ENCODE data around the gene CPA1.

The CPA1 gene

DNA sequence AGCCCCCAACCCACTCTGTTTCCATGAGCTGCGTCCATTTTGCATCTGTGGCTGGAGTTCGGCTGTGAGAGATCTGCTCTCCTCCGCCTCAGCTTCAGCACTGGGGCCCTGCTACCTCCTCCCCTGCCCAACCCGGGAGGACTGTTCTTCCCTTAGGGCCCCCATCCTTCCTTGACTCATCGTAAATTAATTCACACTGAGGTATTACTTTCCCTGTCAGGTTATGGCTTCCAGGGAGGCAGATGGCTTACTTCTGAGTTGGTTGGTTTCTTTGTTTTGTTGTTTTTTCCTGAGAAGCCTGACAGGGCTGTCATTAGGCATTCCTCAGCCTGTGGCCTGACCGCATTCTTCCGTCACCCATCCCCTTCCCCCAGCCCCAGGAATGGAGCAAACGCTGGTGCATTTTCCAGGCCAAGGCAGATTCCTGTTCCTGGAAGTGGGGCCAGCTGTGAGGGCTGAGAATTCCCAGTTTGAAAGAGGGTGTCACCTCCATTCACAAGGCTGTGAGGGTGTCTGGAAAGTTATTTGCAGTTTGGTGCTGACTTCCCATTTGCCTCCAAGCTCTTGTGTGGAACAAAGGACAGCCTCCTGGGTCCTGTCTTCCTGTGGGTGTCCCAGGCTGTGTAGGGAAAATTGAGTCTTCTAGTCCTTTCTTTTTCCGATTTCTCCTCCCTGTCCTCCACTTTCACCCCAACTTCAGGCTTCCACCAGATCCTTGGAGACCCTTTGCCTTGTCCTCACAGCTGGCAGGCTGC, 24.0 kb upstream of the CPA1 start:
- DNase-seq (ENCODE audit: low read depth in 2 of 2), result peak; percentile 99

DNA sequence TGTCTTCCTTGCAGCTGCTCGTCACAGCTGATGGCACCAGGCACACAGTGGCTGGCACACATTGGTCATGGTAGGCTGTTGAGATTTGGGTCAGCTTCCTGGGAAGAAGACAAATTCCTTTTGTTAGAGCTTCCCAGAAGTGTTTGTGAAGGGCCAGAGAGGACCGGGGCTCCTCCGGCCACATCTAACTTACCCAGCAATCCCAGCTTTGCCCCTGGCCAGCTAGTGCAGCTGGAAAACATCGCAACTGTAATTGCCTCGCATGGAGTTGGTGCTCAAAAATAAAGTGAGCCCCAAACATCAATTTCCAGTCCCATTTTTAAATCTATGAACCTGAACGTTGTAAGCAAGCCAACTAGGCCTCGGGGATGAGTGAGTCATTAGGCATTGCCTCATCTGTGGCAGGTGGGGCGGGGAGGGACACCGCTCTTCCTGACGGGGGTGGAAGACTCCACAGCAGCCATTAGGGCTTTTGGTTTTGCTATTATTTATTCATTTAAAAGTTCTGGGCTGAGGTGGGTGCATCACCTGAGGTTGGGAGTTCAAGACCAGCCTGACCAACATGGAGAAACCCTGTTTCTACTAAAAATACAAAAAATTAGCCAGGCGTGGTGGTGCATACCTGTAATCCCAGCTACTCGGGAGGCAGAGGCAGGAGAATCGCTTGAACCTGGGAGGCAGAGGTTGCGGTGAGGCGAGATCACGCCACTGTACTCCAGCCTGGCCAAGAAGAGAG, 23.2 kb upstream of the CPA1 start:
- peak; percentile 65 to 69 for DNase-seq (ENCODE audit: low read depth in 2 of 2)

DNA sequence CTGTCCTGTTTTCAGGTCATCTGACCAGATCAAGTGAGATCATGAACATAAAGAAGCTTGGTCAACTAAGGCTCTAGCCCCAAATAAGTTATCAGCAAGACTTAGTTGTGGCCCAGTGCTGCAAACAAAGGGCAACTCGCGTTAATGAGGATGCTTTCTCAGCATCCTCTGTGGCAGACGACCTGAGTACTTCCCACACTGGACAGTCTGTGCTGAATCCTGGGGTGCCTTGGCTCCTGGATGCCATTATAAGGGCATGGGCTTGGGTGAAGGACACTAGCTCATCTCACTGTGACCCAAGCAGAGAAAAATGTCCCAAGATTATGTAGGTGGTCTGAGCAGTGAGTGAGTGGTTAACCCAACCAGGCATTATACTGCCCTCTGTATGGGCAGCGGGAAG, 21.8 kb upstream of the CPA1 start:
- DNase-seq (ENCODE audit: low read depth in 2 of 2), result no peak

DNA sequence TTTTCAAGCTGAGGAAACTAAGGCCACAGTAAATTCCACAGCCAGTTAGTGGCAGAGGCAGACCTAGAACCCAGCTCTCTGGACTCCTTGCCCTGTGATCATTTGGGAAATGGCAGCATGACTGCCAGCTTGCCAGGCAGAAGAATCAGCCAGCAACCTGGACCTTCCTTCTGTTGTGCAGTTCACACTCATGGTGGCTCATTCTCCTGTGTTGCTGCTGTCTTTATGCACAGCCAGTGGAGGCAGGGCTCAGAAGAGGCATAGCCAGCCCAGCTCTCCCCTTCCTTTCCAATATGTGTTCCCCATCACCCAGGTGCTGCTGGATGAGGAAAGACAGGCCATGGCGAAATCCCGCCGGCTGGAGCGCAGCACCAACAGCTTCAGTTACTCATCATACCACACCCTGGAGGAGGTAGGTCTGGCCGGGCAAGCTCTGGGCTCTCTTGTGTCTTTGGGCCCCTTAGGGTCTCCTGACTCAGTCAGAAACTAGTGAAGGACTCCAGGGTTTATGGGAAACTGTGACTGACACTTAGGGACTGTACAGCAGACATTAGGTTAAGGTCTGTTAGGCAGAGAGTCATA, 20.9 kb upstream of the CPA1 start:
- no peak for DNase-seq (ENCODE audit: low read depth in 2 of 2)

DNA sequence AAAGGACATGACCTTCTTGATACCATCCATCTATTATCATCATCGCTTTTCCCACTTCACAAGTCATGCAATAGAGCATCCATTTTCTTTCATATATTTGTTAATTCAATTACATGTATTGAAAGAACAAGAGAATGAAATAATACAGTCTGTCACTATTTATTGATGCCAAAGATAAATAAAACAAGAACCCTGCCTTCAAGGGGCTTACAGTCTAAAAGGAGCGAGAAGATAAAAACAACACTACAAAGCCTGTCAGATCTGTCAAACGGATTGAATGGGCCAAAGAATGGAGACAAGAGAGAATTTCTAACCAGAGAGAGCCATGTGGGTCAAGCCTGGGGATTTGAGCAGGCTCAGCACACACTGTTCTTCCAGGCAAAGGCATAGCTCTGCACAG, 19.8 kb upstream of the CPA1 start:
- no peak for DNase-seq (ENCODE audit: low read depth in 2 of 2)

DNA sequence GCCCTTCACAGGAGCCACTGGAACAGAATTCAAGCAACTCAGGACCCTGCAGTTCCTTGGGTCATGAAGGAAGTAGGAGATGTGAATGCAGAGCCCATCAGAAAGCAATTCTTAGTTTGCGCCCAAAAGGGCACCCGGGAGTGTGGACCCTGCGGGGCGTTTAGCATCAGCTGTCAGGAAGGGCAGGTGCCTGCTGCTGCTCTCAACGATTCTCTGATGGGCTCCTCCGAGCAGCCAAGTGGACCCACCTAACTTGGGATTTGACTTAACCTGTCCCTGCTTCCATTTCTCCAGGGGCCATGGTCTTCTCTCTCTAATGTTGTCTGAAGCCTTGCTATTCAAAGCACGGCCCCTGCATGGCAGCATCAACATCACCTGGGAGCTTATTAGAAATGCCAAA, 18.6 kb upstream of the CPA1 start:
- no peak for DNase-seq (ENCODE audit: low read depth in 2 of 2)

DNA sequence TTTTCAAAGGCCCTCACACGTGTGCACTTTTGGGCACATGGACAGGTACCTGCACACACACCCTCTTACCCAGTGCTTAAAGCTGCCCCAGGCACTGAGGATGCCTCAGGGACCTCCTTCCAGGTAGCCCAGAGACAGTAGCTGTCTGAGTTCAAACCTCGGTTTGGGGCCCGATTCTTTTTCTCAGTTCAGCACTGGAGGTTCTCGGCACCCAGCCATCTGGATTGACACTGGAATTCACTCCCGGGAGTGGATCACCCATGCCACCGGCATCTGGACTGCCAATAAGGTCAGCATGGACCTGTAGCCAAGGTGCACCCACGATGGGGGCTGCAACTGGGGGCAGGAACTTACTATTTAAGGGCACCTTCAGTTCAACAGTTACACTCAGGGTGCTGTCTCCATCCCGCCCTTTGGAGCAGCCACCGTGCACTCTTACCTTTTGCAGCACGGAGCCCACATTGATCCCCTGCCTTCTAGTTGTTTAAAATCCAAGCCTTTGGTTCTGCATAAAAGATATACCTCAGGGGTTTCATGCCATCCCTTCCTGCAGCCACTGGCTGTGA, 18.0 kb upstream of the CPA1 start:
- DNase-seq (ENCODE audit: low read depth in 2 of 2), result no peak

DNA sequence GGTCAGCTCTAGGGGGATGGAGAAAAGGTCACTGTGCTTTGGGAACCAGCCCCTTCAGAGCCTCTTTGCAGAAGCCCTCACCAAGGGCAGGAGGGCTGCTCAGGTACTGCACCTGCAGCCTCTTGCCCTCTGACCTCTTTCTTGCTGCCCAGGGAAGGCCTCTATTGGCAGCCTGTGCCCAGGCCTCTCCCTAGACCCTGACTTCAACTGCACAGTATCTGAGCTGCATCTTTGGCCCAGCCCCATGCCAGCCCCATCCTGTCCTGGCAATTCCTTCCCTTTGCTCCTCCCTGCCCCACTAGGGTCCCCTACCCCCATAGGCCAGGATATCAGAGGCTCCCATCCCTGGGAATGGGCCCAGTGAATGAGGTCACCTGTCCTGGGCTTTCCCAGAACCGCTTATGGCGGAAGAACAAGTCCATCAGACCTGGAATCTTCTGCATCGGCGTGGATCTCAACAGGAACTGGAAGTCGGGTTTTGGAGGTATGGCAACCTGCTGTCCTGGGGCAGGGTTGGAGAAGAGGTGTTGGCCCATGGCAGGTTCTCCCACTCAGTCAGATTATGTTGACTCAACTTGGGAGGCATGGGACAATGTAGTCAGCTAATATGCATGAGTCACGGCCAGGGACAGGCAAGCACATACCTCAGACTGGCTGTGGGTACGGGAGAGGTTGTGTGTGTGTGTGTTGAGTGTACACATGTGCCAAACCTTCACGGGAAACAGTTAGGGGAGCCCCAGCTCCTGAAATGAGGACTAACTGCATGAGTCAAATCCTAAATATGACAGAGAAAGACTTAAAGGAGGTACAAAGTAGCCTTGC, 17.1 kb upstream of the CPA1 start:
- peak; percentile 85 to 87 for DNase-seq (ENCODE audit: low read depth in 2 of 2)

DNA sequence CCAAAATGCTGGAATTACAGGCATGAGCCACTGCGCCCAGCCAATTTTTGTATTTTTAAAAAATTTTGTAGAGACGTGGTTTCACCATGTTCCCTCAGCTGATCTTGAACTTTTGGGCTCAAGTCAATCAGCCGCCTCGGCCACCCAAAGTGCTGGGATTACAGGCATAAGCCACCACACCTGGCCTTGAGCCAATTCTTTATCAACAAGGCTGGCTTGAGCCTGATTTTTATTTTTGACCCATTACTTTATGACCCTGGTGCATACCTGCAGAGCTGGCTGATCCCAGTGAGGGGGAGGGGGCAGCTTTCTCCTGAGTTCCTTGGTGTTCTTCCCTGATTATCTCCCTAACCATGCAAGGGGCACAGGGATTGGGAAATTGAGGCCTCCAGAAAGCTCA, 15.8 kb upstream of the CPA1 start:
- no peak for DNase-seq (ENCODE audit: low read depth in 2 of 2)

DNA sequence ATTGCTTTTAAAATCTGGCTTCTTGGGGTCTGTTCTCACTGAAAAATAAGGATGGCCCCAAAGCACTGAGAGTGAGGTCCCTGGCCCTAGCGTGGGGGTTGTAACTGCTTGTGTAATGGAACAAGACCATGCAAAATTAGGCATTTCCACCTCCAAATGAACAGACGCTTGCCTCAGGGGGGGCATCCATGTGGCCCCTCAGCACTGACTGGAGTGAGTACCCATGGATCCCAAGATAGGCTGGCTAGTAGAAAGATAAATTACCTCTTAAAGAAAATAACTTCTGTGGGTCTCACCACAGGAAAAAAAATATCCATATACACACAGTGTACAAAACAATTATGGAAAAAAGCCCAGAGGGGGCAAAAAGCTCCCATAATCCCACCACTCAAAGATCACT, 15.2 kb upstream of the CPA1 start:
- no peak for DNase-seq (ENCODE audit: low read depth in 2 of 2)

DNA sequence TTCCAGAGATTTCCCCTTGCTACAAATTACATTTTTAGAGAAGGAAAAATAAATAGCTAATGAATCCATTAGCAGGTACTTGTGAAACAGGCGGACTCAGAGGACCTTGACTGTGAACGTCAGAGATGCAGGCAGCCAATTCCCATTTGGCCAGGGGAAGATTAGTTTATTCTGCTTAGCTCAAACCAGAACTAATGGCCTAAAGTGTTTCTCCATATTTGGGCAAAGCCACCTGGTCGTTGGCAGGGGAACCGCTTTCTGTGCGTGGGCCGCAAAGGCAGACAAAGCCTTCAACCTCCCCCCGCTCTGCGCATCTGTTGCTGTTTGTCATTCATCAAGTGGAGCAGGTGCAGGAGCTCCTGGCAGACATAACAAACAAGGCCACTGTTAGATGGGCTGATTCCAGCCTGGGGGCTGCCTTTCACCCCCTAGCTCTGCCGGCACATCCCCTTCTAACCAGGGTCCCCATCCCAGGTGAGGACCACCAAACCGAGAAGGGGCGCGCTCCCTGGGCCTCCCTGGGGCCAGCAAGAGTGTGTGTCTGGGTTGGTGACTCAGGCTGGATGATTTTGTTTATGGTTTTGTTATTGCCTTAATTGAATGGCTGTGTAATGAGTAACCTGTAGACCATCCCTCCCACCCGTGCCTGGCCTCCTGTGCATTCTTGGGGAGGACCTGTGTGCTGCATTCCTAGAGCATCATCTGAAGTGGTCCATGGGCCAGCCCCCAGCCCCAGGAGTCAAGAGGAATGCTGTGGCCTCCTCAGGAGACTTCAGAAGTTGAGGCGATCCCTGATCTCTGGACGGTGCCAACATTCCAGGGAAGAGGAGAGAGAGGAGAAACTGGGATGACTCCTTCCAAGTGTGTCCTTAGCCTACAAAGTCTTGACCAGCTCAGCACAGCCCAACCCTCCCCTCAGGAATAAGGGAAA, 14.5 kb upstream of the CPA1 start:
- DNase-seq (ENCODE audit: low read depth in 2 of 2), result peak; percentile 80 to 82

DNA sequence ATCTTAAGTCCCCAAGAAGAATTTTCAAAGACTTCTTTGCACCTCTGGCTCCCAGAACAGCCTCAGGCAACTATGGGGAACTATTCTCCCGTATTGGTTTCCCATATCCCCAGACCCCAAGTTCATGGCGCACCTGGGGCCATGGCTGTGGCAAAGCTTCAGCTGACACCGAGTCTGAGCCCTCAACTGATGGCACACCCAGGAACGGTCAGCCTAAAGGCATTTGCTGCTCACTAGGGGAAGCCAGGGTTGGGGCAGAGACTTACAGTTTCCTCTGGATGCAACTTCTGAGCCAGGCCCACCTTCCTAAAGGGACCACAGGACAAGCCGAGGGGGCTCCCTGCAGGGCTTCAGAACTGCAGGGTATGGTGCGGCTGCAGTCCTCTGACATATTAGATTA, 13.7 kb upstream of the CPA1 start:
- no peak for DNase-seq (ENCODE audit: low read depth in 2 of 2)

DNA sequence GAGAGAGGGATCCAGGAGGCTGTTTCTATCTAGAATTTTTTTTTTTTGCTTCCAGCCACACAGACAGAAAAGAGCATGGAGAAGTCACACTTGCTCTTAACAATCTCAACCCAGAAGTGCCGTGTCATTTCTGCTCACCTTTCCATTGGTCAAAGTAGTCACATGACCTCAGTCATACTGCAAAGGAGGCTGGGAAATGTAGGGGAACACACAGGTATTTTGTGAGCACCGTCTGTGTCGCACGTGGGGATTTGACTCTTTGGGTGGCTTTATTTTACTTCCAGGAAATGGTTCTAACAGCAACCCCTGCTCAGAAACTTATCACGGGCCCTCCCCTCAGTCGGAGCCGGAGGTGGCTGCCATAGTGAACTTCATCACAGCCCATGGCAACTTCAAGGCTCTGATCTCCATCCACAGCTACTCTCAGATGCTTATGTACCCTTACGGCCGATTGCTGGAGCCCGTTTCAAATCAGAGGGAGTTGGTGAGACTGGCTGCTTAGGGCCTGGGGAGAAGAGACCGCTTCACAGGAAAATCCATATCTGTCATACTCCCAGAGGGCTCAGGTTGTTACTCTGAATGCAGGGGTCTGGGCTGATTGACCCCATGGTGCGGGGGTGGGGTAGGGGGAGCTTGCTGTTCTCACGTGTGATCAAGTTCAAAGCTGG, 13.1 kb upstream of the CPA1 start:
- DNase-seq (ENCODE audit: low read depth in 2 of 2), result no peak

DNA sequence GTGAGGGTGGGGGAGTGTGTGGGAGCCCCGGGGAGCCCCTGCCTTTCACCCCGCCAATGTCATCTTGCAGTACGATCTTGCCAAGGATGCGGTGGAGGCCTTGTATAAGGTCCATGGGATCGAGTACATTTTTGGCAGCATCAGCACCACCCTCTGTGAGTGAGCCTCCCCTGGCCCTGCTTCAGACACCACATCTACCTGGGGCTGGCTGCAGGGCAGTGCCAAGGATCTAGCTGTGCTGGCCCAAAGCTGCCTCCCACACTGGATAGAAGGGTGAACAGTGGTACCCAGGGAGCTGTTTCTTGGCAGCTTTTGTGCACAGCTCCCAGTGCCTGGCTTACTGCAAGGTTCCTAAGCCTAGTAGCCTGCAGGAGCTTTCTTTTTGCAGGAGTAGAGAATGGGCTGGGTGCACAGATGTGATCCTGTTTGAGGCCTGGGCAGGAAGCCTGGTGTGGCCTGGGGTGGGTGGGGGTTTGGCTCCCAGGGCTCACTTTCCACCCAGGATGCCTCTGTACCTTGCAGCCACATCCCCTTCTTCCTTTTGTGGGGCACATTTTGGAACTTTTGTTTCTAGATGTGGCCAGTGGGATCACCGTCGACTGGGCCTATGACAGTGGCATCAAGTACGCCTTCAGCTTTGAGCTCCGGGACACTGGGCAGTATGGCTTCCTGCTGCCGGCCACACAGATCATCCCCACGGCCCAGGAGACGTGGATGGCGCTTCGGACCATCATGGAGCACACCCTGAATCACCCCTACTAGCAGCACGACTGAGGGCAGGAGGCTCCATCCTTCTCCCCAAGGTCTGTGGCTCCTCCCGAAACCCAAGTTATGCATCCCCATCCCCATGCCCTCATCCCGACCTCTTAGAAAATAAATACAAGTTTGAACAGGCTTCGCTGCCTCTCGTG, 12.2 kb upstream of the CPA1 start:
- DNase-seq (ENCODE audit: low read depth in 2 of 2), result no peak

DNA sequence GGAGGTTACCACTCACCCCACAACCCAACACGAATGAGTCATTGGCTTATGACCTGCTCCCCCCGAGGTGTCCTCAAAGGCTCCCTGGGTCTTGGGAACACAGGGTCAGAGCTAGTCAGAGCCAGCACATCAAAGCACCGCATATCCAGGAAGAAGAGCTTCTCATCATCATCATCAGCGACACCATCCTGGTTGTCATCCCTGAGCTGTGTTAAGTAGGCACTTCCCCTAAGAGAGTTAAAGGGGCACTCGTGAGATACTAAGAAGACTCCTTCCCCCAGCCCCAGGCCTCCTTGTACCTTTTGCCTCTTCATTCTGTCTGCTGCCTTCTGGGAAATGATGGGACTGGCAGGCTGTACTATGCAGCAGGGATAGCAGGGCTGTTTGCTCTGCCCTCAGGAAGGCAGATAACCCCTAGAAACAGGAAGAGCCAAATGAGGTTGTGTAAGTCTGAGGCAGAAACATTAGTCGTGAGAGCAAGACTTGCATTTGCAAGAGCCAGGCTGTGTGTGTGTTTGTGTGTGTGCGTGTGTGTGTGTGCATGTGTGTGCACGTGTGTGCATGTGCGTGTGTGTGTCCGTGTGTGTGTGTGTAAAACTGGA, 11.1 kb upstream of the CPA1 start:
- DNase-seq (ENCODE audit: low read depth in 2 of 2), result peak; percentile 92

DNA sequence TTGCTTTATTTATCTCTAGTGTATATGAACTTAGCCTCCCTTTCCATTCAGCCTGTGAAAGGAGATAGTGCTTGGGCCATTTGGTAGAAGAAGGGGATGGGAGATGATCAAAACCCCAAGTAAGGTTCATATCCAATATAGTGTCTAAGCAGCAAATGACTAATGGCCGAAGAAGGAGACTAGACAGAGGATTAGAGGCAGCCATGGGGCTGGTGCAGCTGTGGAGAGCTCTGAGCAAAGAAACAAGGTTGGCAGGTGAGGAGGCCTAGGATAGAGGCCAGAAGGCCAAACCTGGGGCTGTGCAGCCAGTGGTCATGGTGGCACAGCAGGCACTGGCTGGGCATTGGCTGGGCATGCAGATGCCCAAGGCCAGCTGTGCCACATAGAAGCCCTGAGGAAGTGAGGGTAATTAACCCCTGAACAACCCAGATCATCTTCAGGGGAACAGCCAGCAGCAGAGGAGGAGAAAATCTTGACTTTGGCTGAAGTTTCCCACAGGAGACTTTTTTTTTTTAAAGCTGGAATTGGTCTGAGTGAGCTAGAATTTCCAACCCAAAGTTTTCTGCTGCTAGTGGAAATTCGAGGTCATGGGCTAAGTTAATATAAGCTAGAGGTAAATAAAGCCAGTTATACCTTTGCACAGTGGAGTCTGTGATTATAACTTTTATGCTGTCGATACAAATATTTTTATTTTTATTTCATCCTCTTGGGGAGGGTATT, 10.3 kb upstream of the CPA1 start:
- DNase-seq (ENCODE audit: low read depth in 2 of 2), result no peak

DNA sequence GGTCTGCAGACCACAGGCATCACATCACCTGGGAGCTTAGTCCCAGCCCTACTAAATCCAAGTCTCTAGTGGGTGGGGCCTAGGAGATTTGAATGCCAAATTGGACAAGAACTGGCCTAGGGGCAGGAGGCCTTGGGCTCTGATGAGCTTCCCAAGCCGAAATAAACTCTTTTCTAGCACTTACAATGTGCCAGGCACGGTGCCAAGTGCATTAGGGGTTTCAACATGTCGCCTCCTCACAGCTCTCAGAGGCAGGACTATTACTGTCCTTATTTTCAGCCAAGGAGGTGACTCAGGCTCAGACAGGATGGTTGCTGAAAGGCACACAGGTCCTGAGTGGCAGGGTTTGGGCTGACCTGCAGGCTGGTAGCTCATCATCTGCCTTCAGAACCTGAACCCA, 9.2 kb upstream of the CPA1 start:
- DNase-seq (ENCODE audit: low read depth in 2 of 2), result no peak
